K562 (cell line): ENCODE measurements around the gene SORT1. TPM values are rescaled to one million over a fixed set of nuclear protein-coding genes. Genes with fewer than 3 reads are reported as not detected.

Experiments used
- ARHGAP35 ChIP-seq: fragments of 450-650 bp; IDR thresholded peaks from 2 replicates; pipeline ENCODE4 v1.6.1; 2018; ENCODE audit not compliant: partially characterized antibody
- ATF3 ChIP-seq, 2 experiments: fragments of 450-650 bp in 1 of 2; sonication (generic) in 1 of 2; formaldehyde crosslinking in 1 of 2; IDR thresholded peaks in 1 of 2; conservative IDR thresholded peaks in 1 of 2; 2 replicates each; pipeline versions ENCODE4 v1.6.1 to v1.8.1; 2016 to 2023; ENCODE audit warnings: mild to moderate bottlenecking in 2 of 2, moderate library complexity in 2 of 2, inconsistent platforms in 1 of 2, missing genetic modification reagents in 1 of 2
- DLX4 ChIP-seq: fragments of 250-450 bp; sonication (Bioruptor Pico); IDR thresholded peaks from 2 replicates; pipeline ENCODE4 v1.6.1; 2021; ENCODE audit warnings: mild to moderate bottlenecking
- E2F4 ChIP-seq: sonication (generic); formaldehyde crosslinking; IDR thresholded peaks from 2 replicates; pipeline ENCODE4 v1.8.0; 2022; ENCODE audit warnings: mild to moderate bottlenecking, low read depth, missing genetic modification reagents
- EP400 ChIP-seq: fragments of 450-650 bp; IDR thresholded peaks from 2 replicates; pipeline ENCODE4 v1.6.1; 2017; ENCODE audit warnings: antibody characterized with exemption, mild to moderate bottlenecking, moderate library complexity
- FOXJ2 ChIP-seq: fragments of 200-800 bp; sonication (Bioruptor generic); IDR thresholded peaks from 2 replicates; pipeline ENCODE4 v1.6.1; 2016; ENCODE audit warnings: missing genetic modification characterization, missing compliant biosample characterization
- FOXJ3 ChIP-seq: sonication (generic); formaldehyde crosslinking; IDR thresholded peaks from 2 replicates; pipeline ENCODE4 v1.4.0; 2020; ENCODE audit warnings: mild to moderate bottlenecking, missing genetic modification reagents
- HEY1 ChIP-seq: fragments of 250-450 bp; sonication (Bioruptor Pico); IDR thresholded peaks from 2 replicates; pipeline ENCODE4 v1.5.0; 2020; ENCODE audit warnings: mild to moderate bottlenecking, moderate library complexity, borderline replicate concordance
- HINFP ChIP-seq: fragments of 450-650 bp; conservative IDR thresholded peaks from 2 replicates; pipeline ENCODE4 v1.6.1; 2016; ENCODE audit warnings: missing genetic modification characterization, low read depth, mild to moderate bottlenecking, control low read depth, missing compliant biosample characterization
- HIVEP1 ChIP-seq: fragments of 250-450 bp; sonication (Bioruptor Pico); IDR thresholded peaks from 2 replicates; pipeline ENCODE4 v1.4.0; 2020; ENCODE audit warnings: mild to moderate bottlenecking
- MEF2A ChIP-seq: IDR thresholded peaks from 2 replicates; pipeline ENCODE4 v1.6.1; 2011; ENCODE audit warnings: low read depth, mild to moderate bottlenecking, low read length, moderate library complexity; ENCODE audit not compliant: control insufficient read depth
- SMAD4 ChIP-seq: fragments of 250-450 bp; sonication (Bioruptor Pico); conservative IDR thresholded peaks from 2 replicates; pipeline ENCODE4 v1.8.0; 2021; ENCODE audit warnings: inconsistent platforms, mild to moderate bottlenecking, moderate library complexity
- SMARCB1 ChIP-seq: IDR thresholded peaks from 2 replicates; pipeline ENCODE4 v1.6.1; 2011; ENCODE audit warnings: improper control_type of control experiment, low read depth; ENCODE audit not compliant: insufficient read length
- SRSF7 ChIP-seq: fragments of 200-400 bp; formaldehyde crosslinking; optimal IDR thresholded peaks from 2 replicates; pipeline ENCODE3; 2017; ENCODE audit warnings: mild to moderate bottlenecking, low read depth, low read length
- TRIM25 ChIP-seq: fragments of 450-650 bp; IDR thresholded peaks from 2 replicates; pipeline ENCODE4 v1.7.0; 2016; ENCODE audit warnings: borderline replicate concordance
- YBX1 ChIP-seq: fragments of 450-650 bp; IDR thresholded peaks from 2 replicates; pipeline ENCODE4 v1.7.1; 2016; ENCODE audit warnings: mild to moderate bottlenecking
- ZBED1 ChIP-seq: IDR thresholded peaks from 2 replicates; pipeline ENCODE4 v1.6.1; 2014
- ZC3H4 ChIP-seq: sonication (generic); formaldehyde crosslinking; IDR thresholded peaks from 2 replicates; pipeline ENCODE4 v1.9.0; 2021; ENCODE audit warnings: missing genetic modification reagents, borderline replicate concordance
- ZFX ChIP-seq: sonication (generic); formaldehyde crosslinking; IDR thresholded peaks from 2 replicates; pipeline ENCODE4 v1.8.0; 2022; ENCODE audit warnings: mild to moderate bottlenecking, missing genetic modification reagents, moderate library complexity
- ZNF197 ChIP-seq: fragments of 200-800 bp; sonication (Bioruptor generic); IDR thresholded peaks from 2 replicates; pipeline ENCODE4 v1.6.1; 2016; ENCODE audit warnings: low read depth, missing genetic modification characterization, missing compliant biosample characterization
- ZNF311 ChIP-seq: fragments of 250-450 bp; sonication (Bioruptor Pico); IDR thresholded peaks from 2 replicates; pipeline ENCODE4 v1.4.0; 2020; ENCODE audit warnings: mild to moderate bottlenecking, moderate library complexity
- ZNF778 ChIP-seq: fragments of 450-650 bp; formaldehyde crosslinking; IDR thresholded peaks from 2 replicates; pipeline ENCODE4 v1.4.0; 2020; ENCODE audit warnings: mild to moderate bottlenecking, moderate library complexity
- polyA plus RNA-seq, 8 experiments: library from polyadenylated mRNA; depleted of rRNA in 4 of 8; stranded (reverse) in 5 of 8; unstranded in 3 of 8; fragments of >200 nt; fragmentation: Nextera tagmentation in 2 of 8; fragmentation: Illumina TruSeq in 1 of 8; extraction: Ambion mirVana in 2 of 8; extraction: Trizol in 1 of 8; gene quantifications; 2 replicates each; pipeline versions ENCODE4 v1.2.1 to v1.2.3, GENCODE V29; 2011 to 2014; ENCODE audit warnings: inconsistent platforms in 1 of 8, missing spikeins in 1 of 8
- total RNA-seq, 7 experiments: library from RNA; depleted of rRNA in 6 of 7; stranded (reverse); fragments of >200 nt in 6 of 7; fragmentation: Illumina TruSeq in 2 of 7; extraction: Trizol in 2 of 7; gene quantifications; 2 replicates each; pipeline versions ENCODE4 v1.2.1 to v1.2.3, GENCODE V29; 2011 to 2021; ENCODE audit warnings: low replicate concordance in 1 of 7

SORT1 gene
- total and polyA plus RNA-seq, 9 of the 15 experiments (the other 6 are each of a cell fraction or from before 2014, with no cell fraction given): 27.4 to 112 (median 65.0) TPM

GRCh38 chr1:109277434-109278204 lies 120.1 kb downstream of the SORT1 start (continued):
- TF ChIP-seq TRIM25 (no peak), ZC3H4 (no peak), ZNF778 (no peak), FOXJ2 (tag) (no peak), ZNF197 (CRISPR knock-in tag) (no peak), ARHGAP35 (no peak), SMARCB1 (no peak), EP400 (no peak), HINFP (tag) (no peak), SMAD4 (CRISPR knock-in tag) (no peak), ZNF311 (CRISPR knock-in tag) (no peak), YBX1 (no peak), E2F4 (CRISPR knock-in tag) (no peak), HEY1 (CRISPR knock-in tag) (no peak), SRSF7 (no peak), FOXJ3 (no peak), ZFX (no peak), DLX4 (no peak), MEF2A (no peak), ZBED1 (no peak), HIVEP1 (no peak), ATF3 (IDR thresholded peaks at IDR 0.05) (no peak), ATF3 (CRISPR knock-in tag; conservative IDR thresholded peaks at IDR 0.05) (no peak)
